H54 (cell line): ENCODE measurements around the gene DDA1.
A peak's percentile ranks its signal among the peaks of the same experiment; 100 is the strongest.
"Not testable (repeated sequence)": the region's sequence is repeated elsewhere in the genome, so short reads cannot be mapped to it uniquely, and the experiment has no call there.

Experiments used
- DNase-seq: peaks from one replicate; pipeline ENCODE4 v3.0.0; 2011; ENCODE audit warnings: low spot score, mixed read lengths; ENCODE audit not compliant: insufficient read length
- FAIRE-seq: peaks from 3 replicates; lab custom pipeline; 2011; peaks lifted over from hg19 to GRCh38; lab: Jason Lieb, UNC
- POLR2A ChIP-seq: IDR thresholded peaks from 2 replicates; pipeline ENCODE4 v1.6.1; 2011; ENCODE audit warnings: low read depth, mild to moderate bottlenecking, low read length

Gene DDA1

GRCh38 chr19:17346109-17346671 lies 36.8 kb downstream of the DDA1 start:
- DNase-seq (no peak), FAIRE-seq (no peak)
- no peak for TF ChIP-seq POLR2A

DNA sequence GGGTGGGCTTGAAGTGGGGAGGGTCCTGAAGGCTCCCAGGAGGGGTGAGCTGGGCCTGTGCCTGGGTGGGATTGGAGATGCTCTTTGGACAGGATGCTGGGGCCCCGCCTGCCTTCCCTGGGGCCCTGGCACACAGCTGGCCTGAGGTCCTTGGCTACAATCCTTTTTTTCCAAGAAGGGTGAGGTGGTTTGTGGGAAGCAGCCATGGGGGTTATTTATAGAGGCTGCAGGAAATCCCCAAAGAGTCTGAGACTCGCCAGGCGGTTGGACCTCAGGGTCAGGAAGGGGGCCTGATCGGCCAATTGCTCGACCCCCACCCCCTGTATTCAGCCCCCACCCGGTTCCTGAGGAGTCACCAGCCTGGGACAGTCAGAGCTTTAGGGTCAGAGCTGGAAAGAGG lies 38.0 kb downstream of the DDA1 start:
- no peak for FAIRE-seq
- no peak for TF ChIP-seq POLR2A
- no peak for DNase-seq

DNA sequence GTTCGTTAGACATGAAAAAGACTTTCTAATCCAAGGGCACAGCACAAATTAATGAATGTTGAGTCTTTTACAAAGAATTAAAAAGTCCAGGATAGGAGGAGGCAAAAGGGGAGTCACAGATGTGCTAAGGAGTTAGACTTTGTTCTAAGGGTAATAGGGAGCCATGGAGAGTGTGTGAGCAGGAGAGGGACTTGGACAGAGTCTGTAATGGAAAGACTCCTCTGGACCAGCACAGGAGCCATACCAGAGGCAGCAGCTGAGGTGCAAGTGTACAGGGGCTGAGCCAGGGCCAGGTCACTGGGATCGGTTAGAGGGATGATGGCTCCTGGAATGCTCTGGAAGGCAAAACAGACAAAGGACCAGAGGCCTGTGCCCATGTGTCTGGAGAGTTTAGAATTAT lies 38.5 kb downstream of the DDA1 start:
- TF ChIP-seq POLR2A = no peak
- DNase-seq (no peak), FAIRE-seq (no peak)

DNA sequence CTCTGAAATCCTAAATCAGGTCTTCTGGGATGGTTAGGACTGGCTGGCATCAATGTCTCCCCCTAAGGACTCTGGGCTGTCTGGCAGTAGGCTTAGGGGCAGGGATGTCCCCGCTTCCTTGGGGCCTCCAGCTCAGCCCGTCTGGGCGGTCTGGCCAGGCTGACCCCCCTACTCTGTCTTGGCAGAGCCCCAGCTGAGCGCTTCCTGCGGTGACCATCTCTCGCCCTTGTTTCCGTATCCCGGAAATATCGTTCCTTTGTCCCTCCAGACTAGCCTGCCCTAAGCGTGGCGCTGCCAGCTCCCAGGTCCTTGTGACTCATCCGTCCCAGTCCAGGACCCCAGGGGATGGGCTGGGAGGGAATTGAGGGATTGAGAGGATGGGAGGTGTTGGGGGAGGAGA lies 39.3 kb downstream of the DDA1 start:
- TF ChIP-seq POLR2A = 0 out of 2 replicates have a peak, but pooled peaks have one; percentile 13
- FAIRE-seq (no peak), DNase-seq (no peak)

DNA sequence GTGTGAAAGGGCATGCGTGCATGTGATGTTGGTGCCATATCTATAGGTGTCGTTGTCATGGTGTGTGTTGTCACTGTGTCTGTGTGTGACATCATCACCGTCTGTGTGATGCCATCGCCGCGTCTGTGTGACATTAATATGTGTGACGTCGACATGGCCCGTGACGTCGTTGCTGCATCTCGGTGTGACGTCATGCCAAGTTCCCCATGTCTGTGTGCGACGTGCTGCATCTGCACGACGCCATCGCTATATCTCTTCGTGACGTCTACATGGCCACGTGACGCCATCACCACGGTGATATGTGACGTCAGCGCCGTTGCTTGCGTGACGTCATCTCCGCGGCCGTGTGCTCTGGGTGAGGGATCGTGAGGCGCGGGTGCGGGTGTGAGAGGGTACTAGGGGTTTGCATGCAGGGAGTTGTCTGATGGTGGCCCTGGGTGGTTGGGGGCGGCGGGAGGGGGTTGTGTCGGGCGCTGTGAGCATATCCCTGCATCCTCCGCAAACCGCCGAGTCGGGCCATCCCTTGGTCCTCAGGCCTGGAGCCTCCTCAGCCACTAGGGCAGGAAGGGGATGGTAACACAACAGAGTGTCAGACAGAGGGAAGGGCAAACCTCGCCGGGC lies 42.6 kb downstream of the DDA1 start:
- no peak for TF ChIP-seq POLR2A
- DNase-seq (no peak), FAIRE-seq (no peak)

- DNase-seq (no peak), FAIRE-seq (no peak)
- TF ChIP-seq POLR2A = no peak
These were observed 43.4 kb downstream of the DDA1 start for GRCh38 chr19:17352608-17353280.

DNA sequence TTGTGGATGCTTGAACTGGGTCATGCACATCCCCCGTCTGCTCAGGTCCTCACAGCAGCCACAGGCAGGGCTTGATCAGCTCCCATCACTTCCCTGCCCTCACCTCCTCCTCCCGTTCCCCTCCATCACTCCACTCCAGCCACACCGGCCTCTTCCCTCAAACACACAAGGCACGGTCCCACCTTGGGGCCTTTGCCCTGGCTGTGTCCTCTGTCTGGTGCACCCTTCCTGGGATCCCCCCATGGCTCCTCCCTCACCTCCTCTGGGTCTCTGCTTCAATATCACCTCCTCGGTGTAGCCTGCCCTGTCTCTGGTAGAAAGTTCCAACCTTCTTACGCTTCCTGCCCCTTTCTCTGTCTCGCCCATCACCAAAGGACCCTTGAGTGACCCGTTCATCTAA lies 44.0 kb downstream of the DDA1 start:
- FAIRE-seq (no peak), DNase-seq (no peak)
- TF ChIP-seq POLR2A = no peak

- no peak for TF ChIP-seq POLR2A
- DNase-seq = no peak
- FAIRE-seq = no peak
These were observed 47.8 kb downstream of the DDA1 start for GRCh38 chr19:17357078-17357666.

- no peak for TF ChIP-seq POLR2A
- FAIRE-seq = no peak
- DNase-seq = no peak
These were observed 48.4 kb downstream of the DDA1 start for GRCh38 chr19:17357724-17358123.

DNA sequence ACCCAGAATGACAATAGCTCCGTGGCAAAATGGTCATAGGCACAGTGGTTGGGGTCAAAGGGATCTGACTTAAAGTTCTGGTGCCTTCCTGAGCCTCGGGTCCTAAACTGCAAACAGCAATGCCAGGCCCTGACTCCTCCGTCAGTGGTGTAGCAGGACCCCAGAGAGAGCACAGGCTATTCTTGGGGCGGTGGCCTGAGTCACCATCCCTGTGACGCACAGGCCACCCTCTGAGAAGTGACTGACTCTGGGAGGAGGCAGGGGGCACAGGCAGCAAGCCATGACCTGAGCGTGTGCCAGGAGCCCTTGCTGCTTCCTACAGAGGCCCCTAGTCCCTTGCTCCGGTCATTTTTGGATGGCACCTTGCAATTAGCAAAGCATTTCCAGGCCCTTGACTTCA lies 49.0 kb downstream of the DDA1 start:
- peak; percentile 38 for FAIRE-seq
- TF ChIP-seq POLR2A = no peak
- peak; percentile 92 for DNase-seq

- FAIRE-seq (no peak), DNase-seq (no peak)
- no peak for TF ChIP-seq POLR2A
These were observed 50.8 kb downstream of the DDA1 start for GRCh38 chr19:17359905-17360800.

DNA sequence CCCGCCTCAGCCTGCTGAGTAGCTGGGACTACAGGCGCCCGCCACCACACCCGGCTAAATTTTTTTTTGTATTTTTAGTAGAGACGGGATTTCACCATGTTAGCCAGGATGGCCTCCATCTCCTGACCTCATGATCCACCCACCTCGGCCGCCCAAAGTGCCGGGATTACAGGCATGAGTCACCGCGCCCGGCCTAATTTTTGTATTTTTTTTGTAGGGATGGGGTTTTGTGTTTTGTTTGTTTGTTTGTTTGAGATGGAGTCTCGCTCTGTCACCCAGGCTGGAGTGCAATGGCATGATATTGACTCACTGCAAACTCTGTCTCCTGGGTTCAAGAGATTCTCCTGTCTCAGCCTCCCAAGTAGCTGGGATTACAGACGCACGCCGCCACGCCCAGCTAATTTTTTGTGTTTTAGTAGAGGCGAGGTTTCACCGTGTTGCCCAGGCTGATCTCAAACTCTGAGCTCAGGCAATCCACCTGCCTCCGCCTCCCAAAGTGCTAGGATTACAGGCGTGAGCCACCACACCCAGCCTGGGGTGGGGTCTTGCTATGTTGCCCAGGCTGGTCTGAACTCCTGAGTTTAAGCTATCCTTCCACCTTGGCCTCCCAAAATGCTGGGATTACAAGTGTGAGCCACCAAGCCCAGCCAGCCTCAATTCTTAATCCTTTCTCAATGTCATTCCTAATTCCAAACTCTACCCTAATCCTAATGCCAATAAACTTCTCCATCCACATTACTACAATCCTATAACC lies 54.7 kb downstream of the DDA1 start:
- FAIRE-seq, DNase-seq: not testable (repeated sequence)

- TF ChIP-seq POLR2A = no peak
- FAIRE-seq = no peak
- DNase-seq = no peak
These were observed 56.0 kb downstream of the DDA1 start for GRCh38 chr19:17365361-17365760.
